Nephron progenitor cell (in vitro differentiated cells): ENCODE results near the gene SCUBE2.

Source experiments
- DNase-seq: peaks from one replicate; pipeline ENCODE4 v3.0.0; 2021
- H3K27ac Mint-ChIP-seq: 2 replicates; pipeline ENCODE4 v1.8.0; 2021; ENCODE audit warnings: mild to moderate bottlenecking, moderate library complexity, mixed read lengths
- H3K27me3 Mint-ChIP-seq: 2 replicates; pipeline ENCODE4 v1.8.0; 2021; ENCODE audit warnings: mild to moderate bottlenecking, low read depth, mixed read lengths; ENCODE audit not compliant: poor library complexity
- H3K36me3 Mint-ChIP-seq: 2 replicates; pipeline ENCODE4 v1.8.0; 2021; ENCODE audit warnings: low read depth, mixed read lengths
- H3K4me1 Mint-ChIP-seq: 2 replicates; pipeline ENCODE4 v1.8.0; 2021; ENCODE audit warnings: mixed read lengths
- H3K4me3 Mint-ChIP-seq: 2 replicates; pipeline ENCODE4 v1.8.0; 2021; ENCODE audit warnings: mild to moderate bottlenecking, moderate library complexity, mixed read lengths
- H3K9me3 Mint-ChIP-seq: 2 replicates; pipeline ENCODE4 v1.8.0; 2021; ENCODE audit warnings: mild to moderate bottlenecking, moderate library complexity, mixed read lengths
- TF ChIP-seq, protein P1 (sequence below): fragments of 200-600 bp; sonication (generic); IDR thresholded peaks from 2 replicates; pipeline ENCODE4 v1.5.0; 2021; ENCODE audit warnings: antibody characterized with exemption

Gene SCUBE2

DNA sequence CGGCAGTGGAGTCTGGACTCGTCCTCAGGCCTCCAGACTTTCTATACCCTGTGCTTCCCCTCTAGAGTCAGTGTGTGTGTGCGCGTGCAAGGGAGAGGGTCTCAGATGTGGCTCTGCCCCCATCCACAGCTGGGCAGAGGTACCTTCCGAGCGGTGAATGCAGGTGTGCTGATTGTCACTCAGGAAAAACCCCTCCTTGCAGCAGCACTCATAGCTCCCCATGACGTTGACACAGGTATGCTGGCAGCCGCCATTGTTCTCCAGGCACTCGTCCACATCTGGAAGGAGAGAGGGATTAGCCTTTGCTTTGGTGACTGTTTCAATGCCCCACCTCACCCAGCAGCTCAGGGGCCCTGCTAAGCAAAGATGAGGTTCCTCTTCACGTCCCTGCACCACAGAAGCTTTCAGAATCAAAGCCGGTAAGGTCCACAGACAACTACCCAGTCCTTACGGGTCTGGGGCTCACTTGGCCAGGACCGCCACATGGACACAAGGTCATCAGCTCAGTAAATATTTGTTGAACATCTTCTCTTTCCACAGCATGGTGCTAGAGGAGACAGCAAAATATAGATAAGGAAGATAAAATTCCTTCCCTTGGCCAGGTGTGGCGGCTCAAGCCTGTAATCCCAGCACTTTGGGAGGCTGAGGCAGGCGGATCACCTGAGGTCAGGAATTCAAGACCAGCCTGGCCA lies 16.9 kb downstream of the SCUBE2 start:
- Mint-ChIP-seq H3K27ac (no peak overlapping the region), H3K36me3 (no peaks in the 10 kb centered on the region)
- TF ChIP-seq, protein P1, sequence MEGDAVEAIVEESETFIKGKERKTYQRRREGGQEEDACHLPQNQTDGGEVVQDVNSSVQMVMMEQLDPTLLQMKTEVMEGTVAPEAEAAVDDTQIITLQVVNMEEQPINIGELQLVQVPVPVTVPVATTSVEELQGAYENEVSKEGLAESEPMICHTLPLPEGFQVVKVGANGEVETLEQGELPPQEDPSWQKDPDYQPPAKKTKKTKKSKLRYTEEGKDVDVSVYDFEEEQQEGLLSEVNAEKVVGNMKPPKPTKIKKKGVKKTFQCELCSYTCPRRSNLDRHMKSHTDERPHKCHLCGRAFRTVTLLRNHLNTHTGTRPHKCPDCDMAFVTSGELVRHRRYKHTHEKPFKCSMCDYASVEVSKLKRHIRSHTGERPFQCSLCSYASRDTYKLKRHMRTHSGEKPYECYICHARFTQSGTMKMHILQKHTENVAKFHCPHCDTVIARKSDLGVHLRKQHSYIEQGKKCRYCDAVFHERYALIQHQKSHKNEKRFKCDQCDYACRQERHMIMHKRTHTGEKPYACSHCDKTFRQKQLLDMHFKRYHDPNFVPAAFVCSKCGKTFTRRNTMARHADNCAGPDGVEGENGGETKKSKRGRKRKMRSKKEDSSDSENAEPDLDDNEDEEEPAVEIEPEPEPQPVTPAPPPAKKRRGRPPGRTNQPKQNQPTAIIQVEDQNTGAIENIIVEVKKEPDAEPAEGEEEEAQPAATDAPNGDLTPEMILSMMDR, result no peak

DNA sequence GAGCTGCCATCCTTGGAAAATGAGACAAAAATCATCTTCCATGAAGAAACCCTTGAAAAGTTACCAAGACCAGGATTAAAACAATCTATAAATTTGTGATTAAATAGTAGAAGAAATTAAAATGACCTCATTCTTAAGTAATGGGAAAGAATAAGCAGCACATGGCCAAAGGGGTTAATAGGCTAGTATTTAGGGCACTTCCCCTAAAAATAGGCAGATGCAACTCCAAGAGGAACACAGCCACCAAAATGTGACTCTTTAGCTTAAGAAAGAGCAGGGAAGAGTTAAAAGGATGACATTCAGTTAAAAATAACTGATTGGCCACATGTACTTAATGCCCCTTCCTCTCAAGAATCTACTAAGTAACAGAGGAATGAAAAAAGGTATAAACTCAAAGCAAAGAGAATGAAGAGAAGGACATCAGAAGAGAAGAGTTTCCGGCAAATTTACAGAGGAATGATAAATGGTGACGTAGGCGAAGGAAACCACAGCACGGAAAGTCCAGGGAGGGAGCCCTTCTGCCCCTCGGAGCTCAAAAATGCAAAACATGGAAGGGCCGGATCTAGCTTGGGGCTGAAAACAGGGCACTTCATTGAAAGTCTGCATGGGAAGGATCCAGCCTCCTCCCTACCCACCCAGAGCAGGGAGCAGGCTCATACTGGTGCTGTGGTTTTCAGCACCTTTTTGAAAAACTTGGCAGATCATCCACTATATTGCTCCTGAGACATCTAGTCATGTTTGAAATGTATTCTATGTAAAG lies 17.8 kb downstream of the SCUBE2 start:
- TF ChIP-seq, protein P1, result no peak
- Mint-ChIP-seq H3K36me3 (no peaks in the 10 kb centered on the region), H3K27ac (no peak overlapping the region), H3K27me3 (peaks cover 6% of the 10 kb centered on the region), H3K4me3 (no peak overlapping the region), H3K4me1 (peaks cover 14% of the 10 kb centered on the region), H3K9me3 (no peaks in the 10 kb centered on the region)
- DNase-seq, result no peak

More for the DNA sequence above, 16.9 kb downstream of the SCUBE2 start:
- Mint-ChIP-seq H3K9me3 (no peaks in the 10 kb centered on the region), H3K27me3 (peaks cover 6% of the 10 kb centered on the region), H3K4me1 (peaks cover 14% of the 10 kb centered on the region), H3K4me3 (no peak overlapping the region)
- DNase-seq, result no peak

DNA sequence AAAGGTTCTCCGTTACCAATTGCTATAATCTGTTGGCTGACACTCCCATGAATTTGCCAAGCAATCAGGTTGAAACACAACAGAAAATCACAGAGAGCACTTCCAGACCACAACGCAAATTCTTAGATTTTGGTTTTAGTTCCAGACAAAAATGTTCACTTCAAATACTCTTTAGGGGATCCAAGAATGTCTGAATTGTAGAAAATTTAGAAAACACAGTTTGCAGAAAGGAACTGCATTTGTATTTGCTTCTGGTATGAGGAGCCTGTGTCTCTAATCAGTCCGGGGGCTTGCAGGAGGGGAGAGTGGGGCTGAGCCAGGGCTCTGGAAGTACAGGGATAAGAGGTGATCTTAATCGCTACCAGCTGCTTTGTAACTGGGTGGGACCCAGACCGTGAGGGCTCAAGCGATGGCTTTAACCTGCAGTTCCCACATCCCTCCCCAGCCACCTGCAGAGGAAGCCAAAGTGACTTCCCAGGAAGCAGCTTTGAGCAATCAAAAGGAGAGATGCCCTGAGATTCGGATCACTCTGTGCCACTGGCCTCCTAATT lies 18.7 kb downstream of the SCUBE2 start:
- no peaks in the 10 kb centered on the region for H3K36me3 Mint-ChIP-seq

DNA sequence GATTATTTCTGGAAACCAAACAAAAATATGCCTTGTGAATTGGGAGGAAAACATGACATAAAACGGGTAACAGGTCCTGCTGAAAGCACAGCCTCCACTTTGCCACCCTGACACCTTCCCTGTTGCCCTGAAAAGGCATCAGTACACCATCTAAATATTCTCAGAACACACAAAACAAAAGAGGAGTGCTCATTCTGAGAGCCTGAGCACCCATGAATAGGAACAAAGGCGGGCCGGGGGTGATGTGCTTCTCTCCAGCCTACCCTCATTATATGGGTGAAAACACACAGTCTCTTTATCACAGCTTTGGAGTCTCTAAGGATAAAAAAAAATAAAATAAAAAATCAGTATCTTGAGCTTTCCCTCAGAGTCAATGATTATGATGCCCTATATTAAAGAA lies 19.7 kb downstream of the SCUBE2 start:
- H3K27me3 Mint-ChIP-seq, result peaks cover 6% of the 10 kb centered on the region
- H3K4me3 Mint-ChIP-seq, result no peak overlapping the region
- H3K9me3 Mint-ChIP-seq, result no peaks in the 10 kb centered on the region
- peaks cover 14% of the 10 kb centered on the region for H3K4me1 Mint-ChIP-seq
- no peak for DNase-seq
- no peaks in the 10 kb centered on the region for H3K36me3 Mint-ChIP-seq
- TF ChIP-seq, protein P1, result no peak
- no peak overlapping the region for H3K27ac Mint-ChIP-seq

More for the DNA sequence above, 18.7 kb downstream of the SCUBE2 start:
- peaks cover 6% of the 10 kb centered on the region for H3K27me3 Mint-ChIP-seq
- peaks cover 14% of the 10 kb centered on the region for H3K4me1 Mint-ChIP-seq
- DNase-seq, result no peak
- no peak overlapping the region for H3K4me3 Mint-ChIP-seq
- H3K27ac Mint-ChIP-seq, result peak overlapping the region; percentile 35
- no peaks in the 10 kb centered on the region for H3K9me3 Mint-ChIP-seq
- TF ChIP-seq, protein P1, result no peak

DNA sequence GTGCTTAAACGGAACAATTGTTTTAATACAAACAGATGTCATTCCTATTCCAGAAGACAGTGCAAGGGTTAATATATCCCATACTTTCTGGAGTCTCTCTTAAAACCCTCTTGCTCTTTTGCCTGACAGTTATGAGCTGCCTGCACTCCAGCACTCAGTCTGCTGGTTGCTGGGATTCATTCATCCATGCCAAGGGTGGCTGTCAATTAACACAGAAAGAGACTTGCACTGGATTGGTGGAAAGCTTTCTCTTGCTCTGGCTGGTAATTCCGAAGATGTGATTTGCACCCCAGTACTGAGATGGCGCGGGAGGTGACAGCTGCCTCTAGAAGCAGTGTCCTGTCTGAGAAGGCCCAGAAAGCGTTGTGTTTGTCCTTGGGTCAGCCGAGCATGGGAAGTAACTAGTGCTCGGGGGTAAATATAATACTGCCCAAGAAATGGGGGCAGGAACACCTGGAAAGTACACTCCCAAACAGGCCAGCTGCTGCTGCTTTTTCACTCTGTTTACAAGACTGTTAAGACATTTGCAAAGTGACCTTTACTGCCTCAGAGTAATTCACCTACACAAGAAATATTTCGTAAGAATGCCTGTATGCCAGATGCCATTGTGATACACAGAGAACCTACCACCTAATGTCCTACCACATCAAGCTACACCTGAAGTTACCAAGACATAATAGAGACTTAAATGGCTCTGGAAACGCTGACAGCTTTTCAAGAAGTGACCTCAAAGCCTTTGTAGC lies 20.5 kb downstream of the SCUBE2 start:
- no peak overlapping the region for H3K27ac Mint-ChIP-seq
- H3K27me3 Mint-ChIP-seq, result peaks cover 6% of the 10 kb centered on the region
- no peaks in the 10 kb centered on the region for H3K36me3 Mint-ChIP-seq
- no peaks in the 10 kb centered on the region for H3K9me3 Mint-ChIP-seq
- H3K4me1 Mint-ChIP-seq, result peaks cover 19% of the 10 kb centered on the region
- no peak for DNase-seq
- TF ChIP-seq, protein P1, result no peak
- no peak overlapping the region for H3K4me3 Mint-ChIP-seq
